Activated CD8-positive, alpha-beta T cell treated with anti-CD3 and anti-CD28 coated beads, Interleukin-2, amount 10 ng/mL, durations not matched to agents 7 days and 5 days (primary cell): ENCODE data around the gene GAB2. TPM values are rescaled to one million over a fixed set of nuclear protein-coding genes. Genes with fewer than 3 reads are reported as not detected.

ENCODE experiments used
- ATAC-seq: fragments of 150-1000 bp; cut with Tn5 transposase; one replicate; pipeline ENCODE4 v1.10.0; 2021; ENCODE audit warnings: moderate library complexity
- CTCF ChIA-PET: fragments of 350-600 bp; sonication (Branson Sonifier 250); formaldehyde crosslinking; loops from one replicate; lab custom pipeline; 2021; ENCODE audit warnings: antibody characterized with exemption; lab: Charles Lee
- POLR2A ChIA-PET: fragments of 350-600 bp; sonication (Branson Sonifier 250); formaldehyde crosslinking; loops from one replicate; lab custom pipeline; 2021; ENCODE audit warnings: antibody characterized with exemption; lab: Charles Lee
- DNase-seq: peaks from one replicate; pipeline ENCODE4 v3.0.0-alpha.2; 2020
- H3K27ac Mint-ChIP-seq: one replicate; pipeline ENCODE4 v1.8.0; 2021; ENCODE audit warnings: mild to moderate bottlenecking, mixed read lengths
- H3K27me3 Mint-ChIP-seq: one replicate; pipeline ENCODE4 v1.8.0; 2021; ENCODE audit warnings: low read depth, mixed read lengths
- H3K36me3 Mint-ChIP-seq: one replicate; pipeline ENCODE4 v1.8.0; 2021; ENCODE audit warnings: low read depth, mixed read lengths
- H3K4me1 Mint-ChIP-seq: one replicate; pipeline ENCODE4 v1.8.0; 2021; ENCODE audit warnings: low read depth, mixed read lengths
- H3K4me3 Mint-ChIP-seq: one replicate; pipeline ENCODE4 v1.8.0; 2021; ENCODE audit warnings: mild to moderate bottlenecking, mixed read lengths
- H3K9me3 Mint-ChIP-seq: one replicate; pipeline ENCODE4 v1.8.0; 2022; ENCODE audit warnings: mixed read lengths; ENCODE audit not compliant: insufficient read depth
- total RNA-seq, 2 experiments: library from RNA; stranded (reverse); gene quantifications; one replicate each; pipeline ENCODE4 v1.2.3, GENCODE V29; 2021

Gene GAB2
- total RNA-seq, 2 experiments from 2014 or later: 7.6 to 9.8 TPM

DNA sequence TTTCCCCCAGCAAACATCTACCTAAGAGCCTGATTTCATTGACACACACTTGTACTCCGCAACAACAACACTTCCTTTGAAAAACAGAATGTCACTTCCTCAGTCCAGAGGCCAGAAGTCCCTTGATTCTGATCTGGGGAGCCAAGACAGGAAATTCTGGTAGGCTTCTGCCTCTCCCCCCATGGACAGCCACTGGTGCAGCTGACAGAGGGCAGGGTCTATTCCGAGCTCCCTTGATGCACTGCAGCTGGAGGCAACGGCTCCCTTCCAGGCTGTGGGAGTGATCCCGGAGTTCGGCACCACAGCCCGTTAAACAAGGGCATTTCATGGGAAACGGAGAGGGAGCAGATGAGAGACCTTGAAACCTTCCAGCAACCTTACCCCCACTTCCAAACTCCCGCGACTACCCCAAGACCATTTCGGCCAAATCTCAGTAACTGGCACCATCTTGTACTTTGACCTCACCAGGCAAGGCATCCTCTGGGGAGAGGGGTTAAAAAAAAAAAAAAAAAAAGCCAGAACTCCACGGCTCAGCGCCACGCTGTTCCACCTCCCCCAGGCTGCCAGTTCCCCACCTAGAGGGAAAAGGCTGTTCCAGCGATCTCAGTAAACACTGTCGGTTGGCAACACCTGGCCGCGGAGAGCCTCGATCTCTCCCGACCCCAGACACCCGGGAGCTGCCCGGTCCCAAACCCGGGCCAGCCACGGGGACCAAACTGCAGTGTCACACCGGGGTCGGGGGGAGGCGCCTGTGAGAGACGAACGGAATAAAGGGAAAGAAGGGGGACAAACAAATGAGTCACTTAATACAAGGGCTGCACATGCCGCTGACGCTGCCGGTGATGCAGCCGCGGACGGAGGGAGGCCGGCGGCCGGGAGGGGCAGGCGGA lies 1.1 kb downstream of the GAB2 start:
- Mint-ChIP-seq H3K4me1 (peaks cover 43% of the 10 kb centered on the region), H3K27ac (peak overlapping the region; percentile 84), H3K9me3 (no peaks in the 10 kb centered on the region), H3K4me3 (peak overlapping the region; percentile 93), H3K27me3 (peaks cover 23% of the 10 kb centered on the region), H3K36me3 (no peaks in the 10 kb centered on the region)
- DNase-seq (peak; percentile 83), ATAC-seq (peak; percentile 61)
- ChIA-PET CTCF (interaction anchor here (0.6 to 7.2 kb wide), 14 partner anchors 8 to 277 kb away, joined by 3 to 136 read pairs (median 6); partner anchors contain the start of genes ALG8 and NARS2), POLR2A (interaction anchor here (0.8 kb wide), 1 partner anchor 277 kb away, joined by 5 read pairs; the partner anchor contains the start of gene ALG8)

DNA sequence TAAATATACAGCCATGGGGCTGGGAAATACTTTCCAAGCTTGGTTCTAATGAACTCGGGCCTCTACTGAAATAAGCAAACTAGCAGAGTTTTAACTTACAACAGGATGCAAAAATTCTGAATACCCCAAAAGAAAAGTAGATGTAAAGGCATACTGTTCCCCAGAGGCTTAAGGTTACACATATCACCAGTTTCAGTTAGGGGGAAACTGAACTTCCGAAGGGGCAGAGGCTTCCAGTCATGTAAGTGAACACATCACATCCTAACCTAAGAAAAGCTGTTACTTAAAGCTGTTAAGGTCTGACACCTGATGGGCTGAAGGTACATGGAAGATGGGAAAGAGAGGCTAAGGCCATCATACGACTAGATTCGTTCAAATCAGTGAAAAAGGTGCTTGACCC lies 2.3 kb downstream of the GAB2 start:
- DNase-seq (no peak), ATAC-seq (no peak)
- peaks cover 26% of the 10 kb centered on the region for H3K27me3 Mint-ChIP-seq
- POLR2A ChIA-PET: no interaction called here
- peaks cover 34% of the 10 kb centered on the region for H3K4me1 Mint-ChIP-seq
- H3K4me3 Mint-ChIP-seq: no peak overlapping the region
- CTCF ChIA-PET: interaction anchor here (0.9 to 7.2 kb wide), 17 partner anchors 9 to 267 kb away, joined by 3 to 136 read pairs (median 6); partner anchors contain the start of gene NARS2
- H3K9me3 Mint-ChIP-seq: no peaks in the 10 kb centered on the region
- H3K27ac Mint-ChIP-seq: no peak overlapping the region
- no peaks in the 10 kb centered on the region for H3K36me3 Mint-ChIP-seq

DNA sequence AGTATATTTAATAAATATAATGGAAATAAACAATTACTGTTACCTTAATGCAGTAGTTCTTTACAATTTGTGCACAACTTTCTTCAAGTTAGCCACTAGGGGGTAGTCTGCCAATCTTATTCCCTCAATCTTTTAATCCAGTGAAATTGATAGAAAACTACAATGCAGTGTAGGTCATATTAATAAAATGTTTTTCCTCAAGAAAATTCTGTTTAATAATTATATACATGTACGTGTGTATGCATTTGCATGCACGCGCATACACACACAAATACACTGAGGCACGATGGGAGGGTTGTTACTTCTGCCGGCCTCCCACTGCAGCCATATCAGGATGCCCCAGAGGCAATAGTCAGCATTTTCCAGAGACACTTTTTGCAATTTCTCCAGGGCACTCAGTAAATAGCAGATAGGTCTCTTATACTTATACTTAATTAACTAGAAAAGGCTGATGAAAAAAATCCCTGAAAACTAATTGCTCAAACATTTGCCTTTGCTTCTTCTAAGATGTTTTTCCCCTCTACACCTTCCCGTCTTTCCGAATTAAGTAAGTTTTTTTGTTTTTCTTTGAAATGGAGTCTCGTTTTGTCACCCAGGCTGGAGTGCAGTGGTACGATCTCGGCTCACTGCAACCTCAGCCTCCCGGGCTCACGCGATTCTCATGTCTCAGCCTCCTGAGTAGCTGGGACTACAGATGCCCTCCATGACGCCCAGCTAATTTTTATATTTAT lies 3.1 kb downstream of the GAB2 start:
- no peak overlapping the region for H3K27ac Mint-ChIP-seq
- peaks cover 5% of the 10 kb centered on the region for H3K9me3 Mint-ChIP-seq
- no peak for ATAC-seq
- no peak for DNase-seq
- H3K4me3 Mint-ChIP-seq: no peak overlapping the region
- peaks cover 26% of the 10 kb centered on the region for H3K27me3 Mint-ChIP-seq
- ChIA-PET CTCF (interaction anchor here (1.0 to 7.2 kb wide), 13 partner anchors 9 to 186 kb away, joined by 3 to 136 read pairs (median 6); partner anchors contain the start of gene NARS2), POLR2A (no interaction called here)
- peaks cover 2% of the 10 kb centered on the region for H3K36me3 Mint-ChIP-seq
- peaks cover 28% of the 10 kb centered on the region for H3K4me1 Mint-ChIP-seq

DNA sequence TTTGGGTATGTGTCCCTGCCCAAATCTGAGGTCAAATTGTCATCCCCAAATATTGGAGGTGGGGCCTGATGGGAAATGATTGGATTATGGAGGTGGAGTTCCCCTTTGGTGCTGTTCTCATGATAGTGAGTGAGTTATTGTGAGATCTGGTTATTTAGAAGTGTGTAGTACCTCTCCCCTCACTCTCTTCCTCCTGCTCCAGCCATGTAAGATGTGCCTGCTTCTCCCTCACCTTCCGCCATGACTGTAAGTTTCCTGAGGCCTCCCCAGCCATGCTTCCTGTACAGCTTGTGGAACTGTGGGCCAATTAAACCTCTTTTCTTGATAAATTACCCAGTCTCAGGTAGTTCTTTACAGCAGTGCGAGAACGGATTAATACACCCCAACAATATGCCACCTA lies 9.0 kb downstream of the GAB2 start:
- H3K9me3 Mint-ChIP-seq: peaks cover 15% of the 10 kb centered on the region
- ATAC-seq (no peak), DNase-seq (no peak)
- H3K27me3 Mint-ChIP-seq: peaks cover 9% of the 10 kb centered on the region
- peaks cover 22% of the 10 kb centered on the region for H3K36me3 Mint-ChIP-seq
- no peak overlapping the region for H3K27ac Mint-ChIP-seq
- no peak overlapping the region for H3K4me3 Mint-ChIP-seq
- H3K4me1 Mint-ChIP-seq: peaks cover 12% of the 10 kb centered on the region
- ChIA-PET POLR2A (no interaction called here), CTCF (interaction anchor here (0.9 to 1.4 kb wide), 2 partner anchors 12 to 156 kb away, joined by 3 read pairs; no protein-coding TSS in a partner anchor)

- H3K4me1 Mint-ChIP-seq: peaks cover 10% of the 10 kb centered on the region
- H3K4me3 Mint-ChIP-seq: no peak overlapping the region
- DNase-seq (no peak), ATAC-seq (no peak)
- H3K9me3 Mint-ChIP-seq: peaks cover 15% of the 10 kb centered on the region
- ChIA-PET POLR2A (interaction anchor here (1.0 kb wide), 1 partner anchor 11 kb away, joined by 3 read pairs; the partner anchor contains the start of gene GAB2), CTCF (interaction anchor here (0.7 to 1.7 kb wide), 4 partner anchors 21 to 727 kb away, joined by 3 read pairs; no protein-coding TSS in a partner anchor)
- no peak overlapping the region for H3K27ac Mint-ChIP-seq
- H3K36me3 Mint-ChIP-seq: peaks cover 22% of the 10 kb centered on the region
- H3K27me3 Mint-ChIP-seq: peaks cover 5% of the 10 kb centered on the region
Measured at GRCh38 chr11:78406568-78407196, 10.9 kb downstream of the GAB2 start.

DNA sequence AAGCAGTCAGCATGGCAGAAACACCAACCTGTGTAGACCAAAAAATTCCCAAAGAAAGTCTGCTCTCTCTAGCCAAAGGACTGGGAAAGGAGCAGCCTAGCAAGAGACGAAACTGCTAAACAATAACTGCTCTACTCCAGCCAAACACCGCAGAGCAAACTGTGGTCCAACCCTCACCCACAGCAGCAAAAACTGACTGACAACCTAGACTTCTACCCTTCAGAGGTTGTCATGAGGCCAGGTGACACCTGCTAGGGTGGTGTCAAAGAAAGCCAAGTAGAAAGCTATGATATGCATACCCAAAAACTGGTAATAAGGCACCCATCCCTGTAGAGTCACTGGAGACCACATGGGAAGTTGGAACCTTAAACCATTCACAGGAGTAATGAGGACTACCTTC lies 11.8 kb downstream of the GAB2 start:
- Mint-ChIP-seq H3K27ac (no peak overlapping the region), H3K36me3 (peaks cover 22% of the 10 kb centered on the region), H3K4me1 (peaks cover 10% of the 10 kb centered on the region), H3K9me3 (peaks cover 15% of the 10 kb centered on the region), H3K4me3 (no peak overlapping the region), H3K27me3 (peaks cover 3% of the 10 kb centered on the region)
- ChIA-PET POLR2A (no interaction called here), CTCF (interaction anchor here (1.2 to 1.7 kb wide), 2 partner anchors 9 to 178 kb away, joined by 3 to 5 read pairs; no protein-coding TSS in a partner anchor)
- ATAC-seq (no peak), DNase-seq (no peak)

- peaks cover 18% of the 10 kb centered on the region for H3K36me3 Mint-ChIP-seq
- H3K4me3 Mint-ChIP-seq: no peak overlapping the region
- H3K27me3 Mint-ChIP-seq: peaks cover 3% of the 10 kb centered on the region
Measured at GRCh38 chr11:78403781-78404180, 13.8 kb downstream of the GAB2 start.

GRCh38 chr11:78402847-78403246 lies 14.8 kb downstream of the GAB2 start:
- ATAC-seq (no peak), DNase-seq (no peak)
- H3K36me3 Mint-ChIP-seq: peaks cover 12% of the 10 kb centered on the region
- H3K27me3 Mint-ChIP-seq: peaks cover 3% of the 10 kb centered on the region
- ChIA-PET POLR2A (no interaction called here), CTCF (interaction anchor here (1.2 to 2.2 kb wide), 2 partner anchors 10 to 162 kb away, joined by 3 to 7 read pairs; no protein-coding TSS in a partner anchor)
- H3K4me3 Mint-ChIP-seq: no peak overlapping the region
- H3K4me1 Mint-ChIP-seq: peaks cover 15% of the 10 kb centered on the region
- H3K27ac Mint-ChIP-seq: no peak overlapping the region
- peaks cover 5% of the 10 kb centered on the region for H3K9me3 Mint-ChIP-seq

More at GRCh38 chr11:78403781-78404180, 13.8 kb downstream of the GAB2 start:
- CTCF ChIA-PET: interaction anchor here (1.0 to 2.2 kb wide), 2 partner anchors 17 to 161 kb away, joined by 3 to 7 read pairs; no protein-coding TSS in a partner anchor
- peaks cover 13% of the 10 kb centered on the region for H3K4me1 Mint-ChIP-seq
- no peak for ATAC-seq
- H3K27ac Mint-ChIP-seq: no peak overlapping the region
- H3K9me3 Mint-ChIP-seq: peaks cover 7% of the 10 kb centered on the region
- POLR2A ChIA-PET: interaction anchor here (0.7 kb wide), 1 partner anchor 31 kb away, joined by 4 read pairs; no protein-coding TSS in a partner anchor
- no peak for DNase-seq

- ATAC-seq (no peak), DNase-seq (no peak)
- Mint-ChIP-seq H3K27ac (no peak overlapping the region), H3K36me3 (no peaks in the 10 kb centered on the region), H3K4me3 (no peak overlapping the region), H3K4me1 (peaks cover 19% of the 10 kb centered on the region), H3K9me3 (no peaks in the 10 kb centered on the region), H3K27me3 (no peaks in the 10 kb centered on the region)
- POLR2A ChIA-PET: interaction anchor here (0.7 kb wide), 1 partner anchor 109 kb away, joined by 6 read pairs; no protein-coding TSS in a partner anchor
- CTCF ChIA-PET: interaction anchor here (1.1 kb wide), 1 partner anchor 15 kb away, joined by 3 read pairs; no protein-coding TSS in a partner anchor
Measured at GRCh38 chr11:78400702-78401101, 16.9 kb downstream of the GAB2 start.

GRCh38 chr11:78400116-78400515 lies 17.5 kb downstream of the GAB2 start:
- H3K9me3 Mint-ChIP-seq: no peaks in the 10 kb centered on the region
- DNase-seq (no peak), ATAC-seq (no peak)
- peaks cover 19% of the 10 kb centered on the region for H3K4me1 Mint-ChIP-seq
- no peaks in the 10 kb centered on the region for H3K36me3 Mint-ChIP-seq
- ChIA-PET POLR2A (no interaction called here), CTCF (interaction anchor here (1.1 kb wide), 1 partner anchor 16 kb away, joined by 3 read pairs; no protein-coding TSS in a partner anchor)
- H3K27me3 Mint-ChIP-seq: no peaks in the 10 kb centered on the region
- H3K27ac Mint-ChIP-seq: no peak overlapping the region
- no peak overlapping the region for H3K4me3 Mint-ChIP-seq

- ChIA-PET POLR2A (no interaction called here), CTCF (interaction anchor here (0.6 to 1.5 kb wide), 6 partner anchors 16 to 171 kb away, joined by 3 to 6 read pairs (median 4); no protein-coding TSS in a partner anchor)
- no peaks in the 10 kb centered on the region for H3K27me3 Mint-ChIP-seq
Measured at GRCh38 chr11:78399136-78399535, 18.5 kb downstream of the GAB2 start.

More at GRCh38 chr11:78399136-78399535, 18.5 kb downstream of the GAB2 start:
- DNase-seq (no peak), ATAC-seq (no peak)
- Mint-ChIP-seq H3K27ac (no peak overlapping the region), H3K9me3 (no peaks in the 10 kb centered on the region), H3K4me1 (peaks cover 19% of the 10 kb centered on the region), H3K4me3 (no peak overlapping the region), H3K36me3 (no peaks in the 10 kb centered on the region)
